Ureter (tissue), 1 donor: ENCODE measurements around the gene LRMDA. TPM values are rescaled to one million over a fixed set of nuclear protein-coding genes. Genes with fewer than 3 reads are reported as not detected.

Experiments
- DNase-seq: peaks from one replicate; pipeline ENCODE4 v3.0.0-alpha.2; 2020; ENCODE audit warnings: low spot score
- total RNA-seq: library from RNA; stranded (reverse); gene quantifications from one replicate; pipeline ENCODE4 v1.2.4, GENCODE V29; 2023
- donor health status: DM: yes; HTN: yes; CAD: no.

LRMDA gene
- total RNA-seq, 1 donor from 2014 or later: 23.1 TPM

GRCh38 chr10:75538765-75539164 is 107.3 kb downstream of the LRMDA start:
- no peak for DNase-seq

GRCh38 chr10:75540357-75540966 is 109.0 kb downstream of the LRMDA start:
- no peak for DNase-seq

GRCh38 chr10:75540981-75541380 is 109.6 kb downstream of the LRMDA start:
- no peak for DNase-seq

- DNase-seq: no peak
These were observed 110.0 kb downstream of the LRMDA start for GRCh38 chr10:75541411-75541810.

GRCh38 chr10:75542084-75542483 is 110.7 kb downstream of the LRMDA start:
- no peak for DNase-seq

- no peak for DNase-seq
These were observed 111.5 kb downstream of the LRMDA start for GRCh38 chr10:75542906-75543305.

- DNase-seq: no peak
These were observed 113.0 kb downstream of the LRMDA start for GRCh38 chr10:75544386-75544785.

GRCh38 chr10:75544993-75545706 is 113.7 kb downstream of the LRMDA start:
- DNase-seq: no peak

- no peak for DNase-seq
These were observed 114.6 kb downstream of the LRMDA start for GRCh38 chr10:75546004-75546403.

- no peak for DNase-seq
These were observed 116.2 kb downstream of the LRMDA start for GRCh38 chr10:75547391-75548298.

- DNase-seq: no peak
These were observed 116.9 kb downstream of the LRMDA start for GRCh38 chr10:75548356-75548755.

- DNase-seq: no peak
These were observed 118.8 kb downstream of the LRMDA start for GRCh38 chr10:75550191-75550590.

- DNase-seq: no peak
These were observed 120.7 kb downstream of the LRMDA start for GRCh38 chr10:75552171-75552570.

GRCh38 chr10:75553550-75553949 is 122.1 kb downstream of the LRMDA start:
- no peak for DNase-seq

GRCh38 chr10:75555323-75555722 is 123.9 kb downstream of the LRMDA start:
- no peak for DNase-seq

GRCh38 chr10:75556320-75556719 is 124.9 kb downstream of the LRMDA start:
- no peak for DNase-seq

- no peak for DNase-seq
These were observed 134.1 kb downstream of the LRMDA start for GRCh38 chr10:75565286-75566251.

- no peak for DNase-seq
These were observed 137.2 kb downstream of the LRMDA start for GRCh38 chr10:75568450-75569130.

GRCh38 chr10:75569506-75569905 is 138.1 kb downstream of the LRMDA start:
- no peak for DNase-seq

GRCh38 chr10:75572478-75572877 is 141.1 kb downstream of the LRMDA start:
- DNase-seq: no peak

GRCh38 chr10:75575940-75576339 is 144.5 kb downstream of the LRMDA start:
- no peak for DNase-seq
